ENCODE results near the gene LHX4. TPM values are rescaled to one million over a fixed set of nuclear protein-coding genes. Genes with fewer than 3 reads are reported as not detected.

Gene LHX4
- total and polyA plus RNA-seq, 10 of the 15 experiments (the other 5 are each of a cell fraction or from before 2014, with no cell fraction given): 0.05 to 0.80 (median 0.32) TPM; not detected in 6

DNA sequence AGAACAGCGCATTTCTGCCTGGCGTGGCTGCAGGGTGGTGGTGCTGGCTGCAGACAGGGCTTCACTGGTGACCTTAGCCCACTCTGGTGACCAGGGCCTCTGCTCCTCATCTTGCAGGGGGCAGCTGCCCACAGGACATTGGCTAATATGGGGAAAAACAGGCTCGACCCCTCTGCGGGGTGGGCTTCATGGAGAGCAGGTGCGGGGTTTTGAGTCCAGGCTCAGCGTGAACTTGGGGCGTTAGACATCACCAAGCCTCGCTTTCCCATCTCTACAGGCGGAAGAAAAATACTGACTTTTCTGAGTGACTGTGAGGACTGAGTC, 24.4 kb downstream of the LHX4 start (continued):
- TF ChIP-seq TBL1XR1 (IDR thresholded peaks at IDR 0.05; ENCODE audit: low read depth, low read length): no peak
- TF ChIP-seq, protein P1, sequence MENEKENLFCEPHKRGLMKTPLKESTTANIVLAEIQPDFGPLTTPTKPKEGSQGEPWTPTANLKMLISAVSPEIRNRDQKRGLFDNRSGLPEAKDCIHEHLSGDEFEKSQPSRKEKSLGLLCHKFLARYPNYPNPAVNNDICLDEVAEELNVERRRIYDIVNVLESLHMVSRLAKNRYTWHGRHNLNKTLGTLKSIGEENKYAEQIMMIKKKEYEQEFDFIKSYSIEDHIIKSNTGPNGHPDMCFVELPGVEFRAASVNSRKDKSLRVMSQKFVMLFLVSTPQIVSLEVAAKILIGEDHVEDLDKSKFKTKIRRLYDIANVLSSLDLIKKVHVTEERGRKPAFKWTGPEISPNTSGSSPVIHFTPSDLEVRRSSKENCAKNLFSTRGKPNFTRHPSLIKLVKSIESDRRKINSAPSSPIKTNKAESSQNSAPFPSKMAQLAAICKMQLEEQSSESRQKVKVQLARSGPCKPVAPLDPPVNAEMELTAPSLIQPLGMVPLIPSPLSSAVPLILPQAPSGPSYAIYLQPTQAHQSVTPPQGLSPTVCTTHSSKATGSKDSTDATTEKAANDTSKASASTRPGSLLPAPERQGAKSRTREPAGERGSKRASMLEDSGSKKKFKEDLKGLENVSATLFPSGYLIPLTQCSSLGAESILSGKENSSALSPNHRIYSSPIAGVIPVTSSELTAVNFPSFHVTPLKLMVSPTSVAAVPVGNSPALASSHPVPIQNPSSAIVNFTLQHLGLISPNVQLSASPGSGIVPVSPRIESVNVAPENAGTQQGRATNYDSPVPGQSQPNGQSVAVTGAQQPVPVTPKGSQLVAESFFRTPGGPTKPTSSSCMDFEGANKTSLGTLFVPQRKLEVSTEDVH (IDR thresholded peaks at IDR 0.05; ENCODE audit: low read depth, partially characterized antibody): no peak
- no peak for TF ChIP-seq YBX1 (IDR thresholded peaks at IDR 0.05)
- TF ChIP-seq, protein P2, sequence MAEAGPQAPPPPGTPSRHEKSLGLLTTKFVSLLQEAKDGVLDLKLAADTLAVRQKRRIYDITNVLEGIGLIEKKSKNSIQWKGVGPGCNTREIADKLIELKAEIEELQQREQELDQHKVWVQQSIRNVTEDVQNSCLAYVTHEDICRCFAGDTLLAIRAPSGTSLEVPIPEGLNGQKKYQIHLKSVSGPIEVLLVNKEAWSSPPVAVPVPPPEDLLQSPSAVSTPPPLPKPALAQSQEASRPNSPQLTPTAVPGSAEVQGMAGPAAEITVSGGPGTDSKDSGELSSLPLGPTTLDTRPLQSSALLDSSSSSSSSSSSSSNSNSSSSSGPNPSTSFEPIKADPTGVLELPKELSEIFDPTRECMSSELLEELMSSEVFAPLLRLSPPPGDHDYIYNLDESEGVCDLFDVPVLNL (IDR thresholded peaks at IDR 0.05; ENCODE audit: low read depth, low read length): no peak

DNA sequence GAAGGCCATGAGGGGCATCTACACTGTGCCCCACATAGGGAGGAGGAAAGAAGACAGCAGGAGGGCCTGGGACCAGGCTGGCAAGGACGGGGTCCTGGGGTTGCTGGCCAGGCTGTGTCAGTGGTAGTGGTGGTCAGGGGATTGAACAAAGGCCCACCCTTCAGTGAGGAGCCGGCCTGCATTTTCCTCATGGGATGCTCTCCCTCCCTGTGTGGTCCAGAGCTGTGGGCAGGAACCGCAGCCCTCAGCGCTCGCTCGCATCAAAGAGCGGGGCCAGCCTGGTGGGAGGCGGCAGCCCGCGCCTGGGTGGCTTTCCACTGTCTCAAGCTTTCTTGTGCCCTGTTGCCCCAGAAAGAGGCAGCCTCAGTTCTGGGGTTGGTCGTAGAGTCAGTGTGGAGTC, 24.8 kb downstream of the LHX4 start:
- POLR2A ChIA-PET: no interaction called here
- H3K4me3 ChIP-seq: no peak overlapping the region
- TF ChIP-seq, protein P3, sequence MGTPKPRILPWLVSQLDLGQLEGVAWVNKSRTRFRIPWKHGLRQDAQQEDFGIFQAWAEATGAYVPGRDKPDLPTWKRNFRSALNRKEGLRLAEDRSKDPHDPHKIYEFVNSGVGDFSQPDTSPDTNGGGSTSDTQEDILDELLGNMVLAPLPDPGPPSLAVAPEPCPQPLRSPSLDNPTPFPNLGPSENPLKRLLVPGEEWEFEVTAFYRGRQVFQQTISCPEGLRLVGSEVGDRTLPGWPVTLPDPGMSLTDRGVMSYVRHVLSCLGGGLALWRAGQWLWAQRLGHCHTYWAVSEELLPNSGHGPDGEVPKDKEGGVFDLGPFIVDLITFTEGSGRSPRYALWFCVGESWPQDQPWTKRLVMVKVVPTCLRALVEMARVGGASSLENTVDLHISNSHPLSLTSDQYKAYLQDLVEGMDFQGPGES (IDR thresholded peaks at IDR 0.05): no peak
- TF ChIP-seq, protein P4, sequence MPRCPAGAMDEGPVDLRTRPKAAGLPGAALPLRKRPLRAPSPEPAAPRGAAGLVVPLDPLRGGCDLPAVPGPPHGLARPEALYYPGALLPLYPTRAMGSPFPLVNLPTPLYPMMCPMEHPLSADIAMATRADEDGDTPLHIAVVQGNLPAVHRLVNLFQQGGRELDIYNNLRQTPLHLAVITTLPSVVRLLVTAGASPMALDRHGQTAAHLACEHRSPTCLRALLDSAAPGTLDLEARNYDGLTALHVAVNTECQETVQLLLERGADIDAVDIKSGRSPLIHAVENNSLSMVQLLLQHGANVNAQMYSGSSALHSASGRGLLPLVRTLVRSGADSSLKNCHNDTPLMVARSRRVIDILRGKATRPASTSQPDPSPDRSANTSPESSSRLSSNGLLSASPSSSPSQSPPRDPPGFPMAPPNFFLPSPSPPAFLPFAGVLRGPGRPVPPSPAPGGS (IDR thresholded peaks at IDR 0.05; ENCODE audit: borderline replicate concordance, insufficient read depth, low read depth, low read length, poor library complexity, severe bottlenecking): no peak
- TF ChIP-seq ZNF207 (IDR thresholded peaks at IDR 0.05; ENCODE audit: borderline replicate concordance) (no peak), SMAD5 (IDR thresholded peaks at IDR 0.05; ENCODE audit: low read depth) (no peak), FOXM1 (IDR thresholded peaks at IDR 0.05; ENCODE audit: low read depth, low read length) (no peak)
- TF ChIP-seq, protein P5, sequence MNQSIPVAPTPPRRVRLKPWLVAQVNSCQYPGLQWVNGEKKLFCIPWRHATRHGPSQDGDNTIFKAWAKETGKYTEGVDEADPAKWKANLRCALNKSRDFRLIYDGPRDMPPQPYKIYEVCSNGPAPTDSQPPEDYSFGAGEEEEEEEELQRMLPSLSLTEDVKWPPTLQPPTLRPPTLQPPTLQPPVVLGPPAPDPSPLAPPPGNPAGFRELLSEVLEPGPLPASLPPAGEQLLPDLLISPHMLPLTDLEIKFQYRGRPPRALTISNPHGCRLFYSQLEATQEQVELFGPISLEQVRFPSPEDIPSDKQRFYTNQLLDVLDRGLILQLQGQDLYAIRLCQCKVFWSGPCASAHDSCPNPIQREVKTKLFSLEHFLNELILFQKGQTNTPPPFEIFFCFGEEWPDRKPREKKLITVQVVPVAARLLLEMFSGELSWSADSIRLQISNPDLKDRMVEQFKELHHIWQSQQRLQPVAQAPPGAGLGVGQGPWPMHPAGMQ (IDR thresholded peaks at IDR 0.05; ENCODE audit: borderline replicate concordance): no peak
- TF ChIP-seq, protein P6, sequence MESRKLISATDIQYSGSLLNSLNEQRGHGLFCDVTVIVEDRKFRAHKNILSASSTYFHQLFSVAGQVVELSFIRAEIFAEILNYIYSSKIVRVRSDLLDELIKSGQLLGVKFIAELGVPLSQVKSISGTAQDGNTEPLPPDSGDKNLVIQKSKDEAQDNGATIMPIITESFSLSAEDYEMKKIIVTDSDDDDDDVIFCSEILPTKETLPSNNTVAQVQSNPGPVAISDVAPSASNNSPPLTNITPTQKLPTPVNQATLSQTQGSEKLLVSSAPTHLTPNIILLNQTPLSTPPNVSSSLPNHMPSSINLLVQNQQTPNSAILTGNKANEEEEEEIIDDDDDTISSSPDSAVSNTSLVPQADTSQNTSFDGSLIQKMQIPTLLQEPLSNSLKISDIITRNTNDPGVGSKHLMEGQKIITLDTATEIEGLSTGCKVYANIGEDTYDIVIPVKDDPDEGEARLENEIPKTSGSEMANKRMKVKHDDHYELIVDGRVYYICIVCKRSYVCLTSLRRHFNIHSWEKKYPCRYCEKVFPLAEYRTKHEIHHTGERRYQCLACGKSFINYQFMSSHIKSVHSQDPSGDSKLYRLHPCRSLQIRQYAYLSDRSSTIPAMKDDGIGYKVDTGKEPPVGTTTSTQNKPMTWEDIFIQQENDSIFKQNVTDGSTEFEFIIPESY (IDR thresholded peaks at IDR 0.05): no peak

More for the DNA sequence above, 24.8 kb downstream of the LHX4 start:
- Histone ChIP-seq H3K27me3 (replicated peaks in 1 of 2; ENCODE audit: control insufficient read depth in 2 of 2, insufficient read depth in 2 of 2, low read length in 1 of 2) (no peaks in the 10 kb centered on the region), H4K20me1 (ENCODE audit: control insufficient read depth, insufficient read depth) (no peaks in the 10 kb centered on the region), H3K27ac (ENCODE audit: control insufficient read depth, insufficient read depth) (no peak overlapping the region), H3K36me3 (ENCODE audit: control insufficient read depth in 2 of 2, insufficient read depth in 2 of 2, low read length in 1 of 2) (no peaks in the 10 kb centered on the region), H2AFZ (ENCODE audit: control insufficient read depth, low read depth, low read length) (no peak overlapping the region), H3K9me3 (replicated peaks; ENCODE audit: control insufficient read depth, insufficient read depth, low read length) (no peaks in the 10 kb centered on the region), H3K4me2 (ENCODE audit: control insufficient read depth, insufficient read depth) (no peak overlapping the region), H3K9ac (ENCODE audit: control insufficient read depth, insufficient read depth, low read length) (no peak overlapping the region), H3K4me1 (ENCODE audit: control insufficient read depth, insufficient read depth, low read length) (no peaks in the 10 kb centered on the region; the same call in 1 of the 2 replicates), H3K79me2 (ENCODE audit: control insufficient read depth, insufficient read depth, low read length) (no peaks in the 10 kb centered on the region)
- ChIA-PET SMC1A (ENCODE audit: uncharacterized antibody, unreplicated experiment) (no interaction called here), CTCF (interaction anchor here (2.9 to 4.2 kb wide), 2 partner anchors 223 to 225 kb away, joined by 9 to 105 read pairs; no protein-coding TSS in a partner anchor), RAD21 (ENCODE audit: unreplicated experiment) (no interaction called here)
- 75% methylated on average over 10 of the region's 11 CpGs for WGBS (ENCODE audit: insufficient coverage, insufficient replicate concordance, low lambda C conversion rate, missing lambda C conversion rate)
- intact Hi-C loops (cut with micrococcal nuclease; ENCODE audit: unreplicated experiment) (no loop called here), in situ Hi-C loops (cut with MboI) (loop anchor here (5.0 kb wide), 1 partner anchor 227 kb away; no protein-coding TSS in a partner anchor)
- DNase-seq (ENCODE audit: low read depth, low spot score): no peak
- no TSS peak for BruUV-seq (replicated peaks)
- no peak for FAIRE-seq
- no peak for ATAC-seq
